NCI-H345 treated with DMSO at 0.1 percent for 48 hours (cell line): ENCODE measurements around the gene IGF2R.

Experiments used
- DNase-seq: peaks from one replicate; lab custom pipeline; 2025; ENCODE audit not compliant: unreplicated experiment; lab: John Stamatoyannopoulos, UW

The IGF2R gene

DNA sequence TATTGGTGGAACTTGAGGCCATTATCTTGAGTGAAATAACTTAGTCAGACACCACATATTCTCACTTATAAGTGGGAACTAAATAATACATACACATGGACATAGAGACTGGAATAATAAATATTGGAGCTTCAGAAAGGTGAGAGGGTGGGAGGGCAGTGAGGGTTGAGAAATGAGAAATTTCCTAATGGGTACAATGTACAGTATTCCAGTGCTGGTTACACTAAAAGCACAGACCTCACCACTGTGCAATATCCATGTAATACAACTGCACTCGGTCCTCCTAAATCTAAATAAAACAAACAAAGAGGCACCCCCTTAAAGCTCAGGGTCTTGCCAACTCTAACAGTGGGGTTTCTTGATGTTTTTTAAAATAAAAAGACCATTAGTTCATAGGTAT lies 53.2 kb downstream of the IGF2R start:
- no peak for DNase-seq

DNA sequence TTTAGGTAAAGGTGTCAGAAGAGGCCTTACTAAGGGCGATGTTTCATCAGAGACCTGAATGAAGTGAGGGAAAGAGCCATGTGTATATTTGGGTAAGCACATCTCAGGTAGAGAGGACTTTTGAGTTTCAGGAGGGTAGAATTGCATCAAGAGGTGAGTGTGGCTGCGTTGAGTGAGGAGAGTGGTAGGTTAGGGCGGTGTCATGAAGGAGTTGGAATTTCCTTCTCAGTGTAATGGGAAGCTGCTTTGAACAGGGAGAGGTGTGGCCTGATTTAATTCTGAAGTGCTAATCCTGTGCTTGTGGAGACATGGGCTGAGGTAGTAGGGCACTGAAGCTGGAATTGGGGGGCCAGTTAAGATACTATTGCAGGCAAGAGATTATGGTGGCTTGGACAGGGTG lies 53.9 kb downstream of the IGF2R start:
- DNase-seq, result no peak

DNA sequence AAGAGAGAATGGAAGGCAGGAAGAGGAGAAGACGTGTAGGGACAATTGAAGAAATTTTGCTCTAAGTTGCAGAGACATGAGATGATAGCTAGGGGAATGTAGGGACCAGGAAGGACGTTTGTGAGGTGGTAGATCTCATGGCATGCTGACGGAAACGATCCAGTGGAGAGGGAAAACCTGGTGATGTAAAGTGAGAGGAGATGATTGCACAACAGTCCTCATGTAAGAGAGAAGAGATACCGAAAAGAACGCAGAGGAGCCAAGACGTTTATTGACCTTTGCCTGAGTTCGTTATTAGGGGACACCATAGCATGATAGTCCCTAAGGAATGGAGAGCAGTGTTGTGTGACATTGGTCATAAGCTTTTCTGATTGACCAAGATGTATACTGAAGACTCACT lies 55.3 kb downstream of the IGF2R start:
- no peak for DNase-seq

DNA sequence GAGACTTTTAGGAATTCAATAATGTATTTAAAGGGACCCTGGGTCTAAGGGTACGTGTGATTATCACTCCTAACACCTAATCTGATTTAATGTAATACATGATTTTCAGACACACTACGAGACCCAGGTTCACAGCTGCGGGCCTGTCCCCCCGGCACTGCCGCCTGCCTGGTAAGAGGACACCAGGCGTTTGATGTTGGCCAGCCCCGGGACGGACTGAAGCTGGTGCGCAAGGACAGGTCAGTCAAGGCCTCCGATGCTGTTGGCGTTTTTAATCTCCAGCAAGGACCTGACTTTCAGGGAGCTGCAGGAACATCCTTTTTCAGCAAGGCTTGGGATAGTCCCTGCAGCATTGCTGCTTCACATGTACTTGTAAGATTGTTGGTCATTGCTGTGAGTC lies 58.2 kb downstream of the IGF2R start:
- no peak for DNase-seq

DNA sequence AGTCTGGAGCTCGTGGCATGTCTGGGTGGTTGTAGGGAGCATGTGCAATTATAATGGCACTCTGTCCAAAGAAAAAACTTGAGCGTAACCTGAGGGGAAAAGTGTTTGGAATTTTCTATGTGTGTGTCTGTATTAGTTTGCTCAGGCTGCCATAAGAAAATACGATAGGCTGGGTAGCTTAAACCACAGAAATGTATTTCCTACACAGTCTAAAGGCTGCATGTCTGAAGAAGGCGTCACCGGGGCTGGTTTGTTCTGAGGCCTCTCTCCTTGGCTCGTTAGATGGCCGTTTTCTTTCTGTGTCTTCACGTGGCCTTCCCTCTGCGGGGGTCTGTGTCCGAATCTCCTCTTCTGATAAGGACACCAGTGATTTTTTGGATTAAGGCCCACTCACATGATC lies 59.0 kb downstream of the IGF2R start:
- no peak for DNase-seq

DNA sequence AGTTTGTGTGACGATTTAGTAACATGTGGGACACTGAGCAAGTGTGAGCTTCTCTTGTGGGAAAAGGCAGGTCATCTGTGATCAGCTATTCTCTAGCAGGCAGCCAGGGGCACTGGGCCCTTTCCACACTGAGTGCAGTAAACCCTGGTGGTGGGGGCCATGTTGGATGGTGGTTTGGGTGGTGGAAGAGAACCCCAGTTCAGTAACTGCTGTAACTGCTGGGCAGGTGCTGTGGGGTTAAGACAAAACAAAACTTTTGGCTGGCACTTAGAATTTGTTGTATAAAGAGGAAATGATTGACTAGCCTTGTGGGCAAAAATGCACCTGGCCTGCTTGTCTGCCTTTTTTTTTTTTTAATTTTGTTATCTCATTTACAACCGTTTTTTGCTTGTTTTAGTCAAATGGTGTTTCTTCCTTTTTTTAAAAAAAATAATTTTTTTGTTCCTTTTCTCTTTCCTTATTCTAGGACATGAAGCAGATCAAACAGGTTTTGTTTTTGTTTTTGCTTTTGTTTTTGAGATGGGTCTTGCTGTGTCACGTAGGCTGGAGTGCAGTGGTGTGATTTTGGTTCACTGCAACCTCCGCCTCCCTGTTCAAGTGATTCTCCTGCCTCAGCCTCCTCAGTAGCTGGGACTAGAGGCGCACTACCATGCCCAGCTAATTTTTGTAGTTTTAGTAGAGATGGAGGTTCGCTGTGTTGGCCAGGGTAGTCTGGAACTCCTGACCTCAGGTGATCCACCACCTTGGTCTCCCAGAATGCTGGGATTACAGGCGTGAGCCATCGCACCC lies 59.8 kb downstream of the IGF2R start:
- no peak for DNase-seq

DNA sequence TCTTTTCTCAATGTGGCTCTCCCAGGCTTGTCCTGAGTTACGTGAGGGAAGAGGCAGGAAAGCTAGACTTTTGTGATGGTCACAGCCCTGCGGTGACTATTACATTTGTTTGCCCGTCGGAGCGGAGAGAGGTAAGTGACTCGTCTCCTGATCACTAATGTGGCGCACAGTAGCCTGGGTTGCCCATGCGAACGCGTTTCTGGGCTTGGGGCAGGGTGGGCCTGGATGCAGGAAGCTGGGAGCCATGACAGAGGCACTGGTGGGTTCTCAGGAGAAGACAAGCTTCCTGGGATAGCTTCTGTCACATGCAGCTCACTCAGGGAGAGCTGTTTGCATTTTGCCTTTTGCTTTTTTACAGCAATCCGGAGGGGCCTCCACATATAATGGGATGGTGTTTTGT lies 60.6 kb downstream of the IGF2R start:
- DNase-seq, result no peak

DNA sequence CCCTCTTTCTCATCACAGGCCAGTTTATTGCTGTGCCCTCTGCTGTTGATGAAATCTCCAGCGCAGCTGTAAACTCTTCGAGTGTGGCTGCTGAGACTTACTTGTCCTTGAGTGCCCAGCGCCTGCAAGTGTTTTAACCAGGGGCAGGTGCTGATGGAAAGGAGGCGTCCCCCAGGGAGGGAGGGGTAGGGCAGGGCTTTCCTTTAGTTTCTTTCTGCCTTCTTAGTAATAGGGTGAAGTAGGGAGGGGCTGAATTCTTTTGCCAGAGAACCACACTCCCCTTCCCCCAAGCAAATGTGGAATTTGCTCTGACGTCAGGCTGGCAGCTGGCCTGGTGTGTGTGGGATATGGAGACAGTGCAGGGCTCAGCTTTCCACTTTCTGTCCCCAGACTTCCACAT lies 61.2 kb downstream of the IGF2R start:
- DNase-seq, result no peak

DNA sequence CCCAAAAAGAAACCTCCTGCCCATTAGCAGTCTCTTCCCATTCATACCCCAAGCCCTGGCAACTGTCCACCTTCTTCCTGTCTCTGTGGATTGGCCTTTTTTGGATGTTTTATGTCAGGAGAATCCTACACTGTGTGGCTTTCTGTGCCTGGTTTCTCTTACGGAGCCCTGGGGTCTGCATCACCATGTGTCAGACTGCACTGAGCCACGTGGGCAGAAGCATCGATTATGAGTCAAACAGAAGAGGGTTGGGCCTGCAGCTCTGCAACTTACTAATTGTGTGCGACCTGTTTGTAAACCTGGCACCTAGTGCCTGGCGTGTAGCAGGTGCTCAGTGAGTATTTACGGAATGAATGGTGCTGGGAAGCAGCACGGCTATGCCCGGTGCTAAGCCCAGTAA lies 62.6 kb downstream of the IGF2R start:
- no peak for DNase-seq

DNA sequence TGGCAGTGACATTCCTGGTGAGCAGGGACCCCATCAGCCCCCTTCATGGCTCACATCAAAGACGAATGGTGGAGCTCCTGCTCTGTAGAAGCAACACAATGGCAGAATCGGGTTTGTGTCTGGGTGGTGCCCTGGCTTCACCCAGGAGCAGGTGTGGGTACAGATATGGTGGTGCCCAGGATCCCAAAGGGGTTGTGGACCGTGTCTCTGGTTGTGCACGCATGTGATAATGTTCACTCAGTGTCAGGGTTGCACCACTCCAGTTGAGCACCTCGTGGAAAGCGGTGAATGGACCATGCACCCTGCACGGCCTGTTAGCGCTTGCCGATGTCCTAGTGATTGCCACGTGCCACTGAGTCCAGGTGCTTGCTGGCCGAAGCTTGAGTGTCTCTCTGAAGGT lies 63.0 kb downstream of the IGF2R start:
- DNase-seq, result no peak

DNA sequence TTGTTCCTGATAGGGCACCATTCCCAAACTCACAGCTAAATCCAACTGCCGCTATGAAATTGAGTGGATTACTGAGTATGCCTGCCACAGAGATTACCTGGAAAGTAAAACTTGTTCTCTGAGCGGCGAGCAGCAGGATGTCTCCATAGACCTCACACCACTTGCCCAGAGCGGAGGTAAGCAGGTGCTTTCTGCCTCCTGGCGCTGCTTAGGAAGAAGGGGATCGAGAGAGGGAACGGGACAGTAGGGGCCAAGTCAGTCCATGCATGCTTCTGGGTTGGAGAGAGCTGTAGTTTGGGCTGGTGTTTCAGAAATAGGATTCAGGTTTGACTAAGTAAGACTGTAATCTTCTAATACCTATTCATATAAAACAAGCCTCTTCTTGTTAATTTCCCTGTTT lies 63.7 kb downstream of the IGF2R start:
- DNase-seq, result no peak

DNA sequence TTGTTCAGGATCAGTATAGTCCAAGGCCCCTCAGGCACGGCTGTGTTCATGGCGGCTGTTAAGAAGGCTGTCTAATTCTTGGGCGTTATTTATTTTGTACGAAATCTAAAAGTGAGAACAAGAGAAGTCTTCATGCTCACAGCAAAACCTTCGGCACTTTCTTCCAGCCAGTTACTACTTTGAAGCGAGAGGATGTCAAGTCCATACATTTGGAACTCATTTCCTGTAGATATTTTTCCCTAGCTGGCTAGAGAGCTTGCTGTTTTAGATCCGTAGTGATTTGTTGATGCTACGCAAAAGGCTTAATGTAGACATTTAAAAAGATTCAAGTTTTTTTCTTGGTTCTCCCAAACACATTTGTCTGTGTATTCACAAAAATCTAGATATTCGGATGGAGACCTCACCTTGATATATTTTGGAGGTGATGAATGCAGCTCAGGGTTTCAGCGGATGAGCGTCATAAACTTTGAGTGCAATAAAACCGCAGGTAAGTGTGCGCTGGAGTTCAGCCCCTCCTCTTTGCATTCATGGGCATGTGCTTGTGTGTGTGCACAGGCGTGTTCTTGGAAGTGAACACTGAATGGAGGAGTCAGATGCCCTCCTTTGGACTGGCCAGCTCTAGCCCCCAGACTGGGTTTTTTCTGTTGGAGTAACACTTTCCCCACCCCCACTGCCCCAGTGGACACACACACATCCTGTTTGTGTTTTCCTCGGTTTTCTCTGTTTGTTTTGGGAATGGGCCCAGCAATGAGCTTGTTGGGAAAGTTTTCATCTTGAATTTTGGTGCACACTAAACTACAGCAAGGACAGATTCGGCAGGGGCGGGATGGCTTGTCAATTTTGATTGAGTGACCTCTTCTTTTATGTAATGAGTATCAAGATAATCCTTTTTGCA lies 65.4 kb downstream of the IGF2R start:
- DNase-seq, result no peak

DNA sequence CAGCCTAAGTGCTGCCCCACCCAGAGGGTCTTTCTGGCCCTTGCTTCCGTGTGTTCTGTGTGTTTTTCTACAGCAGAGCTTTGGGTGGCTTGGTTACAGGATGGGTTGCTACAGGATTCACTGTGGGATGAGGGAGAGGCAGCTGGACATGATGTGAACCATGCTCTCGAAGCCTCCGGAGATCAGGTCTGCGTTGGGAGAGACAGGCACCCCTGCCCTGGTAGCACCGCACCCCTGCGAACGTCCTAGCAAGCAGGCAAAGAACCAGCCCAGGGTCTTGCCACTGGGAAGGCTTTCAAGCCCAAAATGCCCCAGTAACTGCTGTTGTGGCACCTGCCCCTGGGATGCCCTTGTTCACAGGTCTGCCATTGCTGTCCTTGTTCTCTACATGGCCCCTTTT lies 66.4 kb downstream of the IGF2R start:
- no peak for DNase-seq

DNA sequence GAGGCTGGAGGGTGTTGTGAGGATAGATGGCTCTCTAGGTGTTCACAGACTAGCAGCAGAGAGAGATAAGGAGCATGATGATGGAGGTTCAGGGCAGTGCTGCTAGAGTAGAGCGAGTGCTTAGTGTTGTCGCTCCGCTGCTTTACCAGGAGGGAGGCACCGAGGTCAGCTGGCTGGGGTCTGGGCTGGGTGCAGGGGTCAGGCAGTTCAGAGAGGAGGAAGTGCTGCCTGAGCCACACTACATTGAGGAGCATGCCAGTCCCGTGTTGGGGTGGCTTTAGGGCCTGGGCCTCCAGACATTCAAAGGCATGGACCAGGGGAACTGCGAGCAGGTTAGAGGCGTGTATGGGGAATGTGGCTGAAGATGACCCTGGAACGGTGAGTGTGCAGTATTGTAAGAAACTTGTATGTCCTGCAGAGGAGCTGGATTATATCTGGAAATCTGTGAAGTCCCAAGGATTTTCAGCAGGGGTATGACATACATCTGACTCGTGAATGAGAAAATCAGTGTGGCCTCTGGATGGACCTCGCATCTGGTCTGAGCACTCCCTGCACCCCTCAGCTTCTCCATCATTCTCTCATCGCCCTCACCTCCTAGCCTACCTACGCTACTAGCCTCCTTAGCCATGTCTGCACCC lies 66.9 kb downstream of the IGF2R start:
- DNase-seq, result no peak

DNA sequence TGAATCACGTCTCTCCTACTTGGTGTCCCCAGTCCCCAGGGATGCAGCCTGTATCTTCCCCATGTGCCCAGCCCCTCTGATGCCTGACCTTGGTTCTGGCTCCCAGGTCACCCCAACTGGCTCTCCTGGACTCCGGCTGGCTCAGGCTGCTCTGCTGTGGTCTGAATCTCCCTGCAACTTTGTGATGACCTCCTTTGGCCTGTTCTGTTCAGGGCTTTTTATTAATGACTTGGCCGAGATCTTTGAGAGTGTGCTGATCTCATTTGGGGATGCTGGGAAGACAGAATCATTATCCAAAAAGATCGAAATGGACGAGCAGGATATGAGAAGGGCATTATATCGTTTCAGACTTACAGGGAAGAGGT lies 67.4 kb downstream of the IGF2R start:
- no peak for DNase-seq

DNA sequence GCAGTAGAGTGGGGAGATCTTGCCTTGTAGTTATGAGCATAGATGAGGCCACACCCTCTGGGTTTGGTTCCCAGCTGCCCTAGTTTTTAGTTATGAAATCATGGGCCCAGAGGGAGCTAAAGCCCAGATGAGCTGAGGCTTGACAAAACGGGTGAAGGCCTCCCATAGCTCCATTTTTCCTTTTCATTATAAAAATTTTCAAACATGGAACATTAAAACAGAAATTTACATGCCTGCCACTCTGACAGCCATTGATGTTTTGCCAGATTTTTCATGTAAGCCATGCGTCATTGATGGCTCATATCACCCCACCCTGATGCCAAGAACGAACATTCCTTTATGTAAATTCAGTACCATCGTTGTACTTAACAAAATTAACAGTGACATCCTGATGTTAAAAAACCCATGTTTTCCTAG lies 67.9 kb downstream of the IGF2R start:
- DNase-seq, result no peak

DNA sequence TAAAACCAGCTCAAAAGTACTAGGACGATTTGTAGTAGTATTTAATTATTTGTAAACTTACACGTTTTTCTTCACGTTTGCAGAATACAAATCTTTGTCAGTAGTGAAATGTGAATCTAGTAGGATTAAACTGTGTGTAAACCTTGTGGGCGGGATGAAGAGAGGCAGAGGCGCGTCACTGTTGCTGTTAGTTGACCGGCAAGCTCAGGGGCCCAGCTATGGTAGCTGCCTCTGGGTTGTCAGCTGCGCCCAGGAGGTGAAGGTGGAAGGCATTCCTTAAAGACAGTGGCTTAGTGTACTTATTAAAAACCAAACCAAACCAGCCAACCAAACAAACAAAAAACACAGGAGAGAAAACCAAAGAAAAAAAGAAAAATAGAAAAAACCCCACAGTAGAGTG lies 69.6 kb downstream of the IGF2R start:
- no peak for DNase-seq

DNA sequence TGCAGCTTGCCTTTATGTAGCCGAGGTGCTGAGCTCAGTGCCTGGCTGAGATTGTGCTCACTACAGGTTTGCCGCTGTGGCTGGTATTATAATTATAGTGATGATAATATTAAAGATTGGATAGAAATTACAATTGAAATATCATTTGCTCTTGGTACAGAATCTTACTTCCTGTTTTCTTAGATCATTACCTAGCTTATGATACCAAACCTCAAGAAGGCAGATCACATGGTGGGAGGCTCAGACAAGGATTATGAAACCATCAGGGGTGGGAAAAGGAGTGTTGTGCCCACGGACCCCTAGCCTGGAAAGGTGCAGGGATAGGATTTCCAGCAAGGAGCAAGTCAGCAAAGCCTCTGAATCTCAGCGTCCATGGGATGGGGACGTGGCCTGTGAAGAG lies 70.6 kb downstream of the IGF2R start:
- no peak for DNase-seq

DNA sequence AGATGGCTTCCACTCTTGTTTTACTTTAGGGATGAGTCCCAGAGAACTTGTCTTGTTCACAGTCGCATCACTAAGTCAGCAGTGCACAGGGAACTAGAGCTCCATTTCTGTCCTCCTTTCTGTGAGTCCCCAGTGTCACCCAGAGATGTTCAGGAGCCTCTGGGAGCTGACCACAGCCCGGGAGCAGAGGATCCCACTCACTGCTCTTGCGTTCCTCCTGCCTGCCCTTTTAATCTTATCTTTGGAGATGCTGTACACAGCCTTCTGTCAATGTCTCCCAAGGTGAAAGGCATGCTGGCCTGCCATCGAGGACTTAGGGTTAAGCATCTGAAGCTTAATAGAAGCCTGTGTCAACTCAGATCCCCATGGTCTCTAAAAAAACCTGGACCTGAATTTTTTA lies 71.2 kb downstream of the IGF2R start:
- no peak for DNase-seq

DNA sequence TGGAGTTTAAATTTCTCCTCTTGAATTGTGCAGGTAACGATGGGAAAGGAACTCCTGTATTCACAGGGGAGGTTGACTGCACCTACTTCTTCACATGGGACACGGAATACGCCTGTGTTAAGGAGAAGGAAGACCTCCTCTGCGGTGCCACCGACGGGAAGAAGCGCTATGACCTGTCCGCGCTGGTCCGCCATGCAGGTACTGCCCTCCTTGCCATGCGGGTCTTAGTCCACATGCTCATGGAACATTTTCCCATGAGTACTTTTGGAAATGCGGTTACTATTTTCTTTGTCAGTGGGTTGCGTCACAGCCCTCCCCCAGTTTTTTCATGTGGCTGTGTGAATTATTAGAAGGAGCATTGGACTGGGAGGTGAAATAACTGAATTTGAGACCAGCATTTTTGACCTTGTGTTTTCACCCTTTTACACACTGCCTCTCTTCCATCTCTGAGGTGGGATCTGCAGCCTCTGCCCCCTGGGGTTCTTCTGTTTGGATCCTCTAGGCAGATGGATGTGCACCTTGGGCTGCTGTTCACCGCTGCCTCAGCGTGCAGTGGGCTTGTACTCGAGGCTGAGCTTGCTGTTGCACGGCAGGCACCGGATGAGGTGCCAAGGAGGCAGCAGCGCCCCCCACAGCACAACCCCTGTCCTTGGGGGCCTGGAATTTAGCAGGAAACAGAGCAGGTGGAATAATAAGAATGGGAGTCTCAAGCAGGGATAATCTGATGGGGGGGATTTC lies 71.8 kb downstream of the IGF2R start:
- DNase-seq, result no peak

DNA sequence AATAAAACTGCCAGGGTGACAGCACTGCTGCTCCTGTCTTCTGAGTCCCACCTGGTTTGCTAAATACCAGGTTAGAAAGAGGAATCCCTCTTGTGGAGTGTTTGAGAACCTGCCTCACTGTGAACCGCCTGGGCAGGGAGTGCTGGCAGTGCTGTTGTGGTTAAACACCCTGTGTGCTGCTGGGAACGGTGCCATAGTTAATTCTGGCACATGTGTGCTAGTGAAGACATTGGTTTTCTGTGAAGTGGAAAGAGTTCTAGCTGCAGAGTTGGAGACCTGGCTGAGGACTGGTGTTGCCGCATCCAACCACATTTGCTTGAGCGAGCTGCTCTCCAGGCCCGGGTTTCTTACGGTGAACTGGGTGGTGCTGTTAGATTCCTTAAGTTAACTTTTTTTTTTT lies 72.7 kb downstream of the IGF2R start:
- DNase-seq, result no peak
